GM23338 (cell line): Measurements from ENCODE around the gene MBOAT1. TPM values are rescaled to one million over a fixed set of nuclear protein-coding genes. Genes with fewer than 3 reads are reported as not detected.

ENCODE experiments used
- ATAC-seq: fragments of 200-7000 bp; cut with Tn5 transposase; 3 replicates; pipeline ENCODE4 v1.9.1; 2020
- DNase-seq: peaks from one replicate; pipeline ENCODE4 v3.0.0-alpha.2; 2015; ENCODE audit warnings: low spot score
- H2AFZ ChIP-seq: fragments of 200-600 bp; sonication (generic); 2 replicates; pipeline ENCODE4 v1.8.0; 2016; ENCODE audit warnings: antibody characterized with exemption, mild to moderate bottlenecking, moderate library complexity
- H3F3A ChIP-seq: fragments of 200-600 bp; sonication (generic); replicated peaks from 2 replicates; pipeline ENCODE4 v1.8.0; 2017; ENCODE audit warnings: antibody characterized with exemption, mixed run types, low read depth
- H3K27ac ChIP-seq: fragments of 200-600 bp; sonication (generic); 2 replicates; pipeline ENCODE4 v1.6.1; 2016; ENCODE audit warnings: low read depth
- H3K27me3 ChIP-seq: fragments of 200-600 bp; sonication (generic); 2 replicates; pipeline ENCODE4 v1.8.0; 2016; ENCODE audit warnings: mild to moderate bottlenecking, mixed run types, moderate library complexity; ENCODE audit not compliant: insufficient read depth
- H3K36me3 ChIP-seq: fragments of 200-600 bp; sonication (generic); 2 replicates; pipeline ENCODE4 v1.8.0; 2016; ENCODE audit warnings: mild to moderate bottlenecking; ENCODE audit not compliant: insufficient read depth
- H3K4me1 ChIP-seq: fragments of 200-600 bp; sonication (generic); 2 replicates; pipeline ENCODE4 v1.8.0; 2016; ENCODE audit warnings: mild to moderate bottlenecking, moderate library complexity; ENCODE audit not compliant: insufficient read depth
- H3K4me2 ChIP-seq: fragments of 200-600 bp; sonication (generic); 2 replicates; pipeline ENCODE4 v1.7.1; 2017; ENCODE audit warnings: mixed run types
- H3K4me3 ChIP-seq: fragments of 200-600 bp; sonication (generic); 2 replicates; pipeline ENCODE4 v1.6.1; 2016; ENCODE audit warnings: mixed run types
- H3K79me2 ChIP-seq: fragments of 200-600 bp; sonication (generic); replicated peaks from 2 replicates; pipeline ENCODE4 v1.8.0; 2017; ENCODE audit warnings: mild to moderate bottlenecking; ENCODE audit not compliant: insufficient read depth
- H3K9me2 ChIP-seq: fragments of 200-600 bp; sonication (generic); 2 replicates; pipeline ENCODE4 v1.8.0; 2017; ENCODE audit not compliant: insufficient read depth
- H4K20me1 ChIP-seq: fragments of 200-600 bp; sonication (generic); replicated peaks from 2 replicates; pipeline ENCODE4 v1.8.0; 2017; ENCODE audit warnings: mild to moderate bottlenecking; ENCODE audit not compliant: insufficient read depth
- H3K27ac Mint-ChIP-seq: 2 replicates; pipeline ENCODE4 v1.8.0; 2020; ENCODE audit warnings: inconsistent platforms, mild to moderate bottlenecking, moderate library complexity, mixed read lengths
- H3K27me3 Mint-ChIP-seq: 3 replicates; pipeline ENCODE4 v1.8.0; 2022; ENCODE audit warnings: low read depth, mild to moderate bottlenecking, moderate library complexity, mixed read lengths, inconsistent platforms; ENCODE audit not compliant: insufficient read depth, poor library complexity
- H3K36me3 Mint-ChIP-seq: 3 replicates; pipeline ENCODE4 v1.8.0; 2021; ENCODE audit warnings: low read depth, mild to moderate bottlenecking, inconsistent platforms, moderate library complexity, mixed read lengths
- H3K4me1 Mint-ChIP-seq: 3 replicates; pipeline ENCODE4 v1.8.0; 2020; ENCODE audit warnings: mild to moderate bottlenecking, inconsistent platforms, mixed read lengths
- H3K4me3 Mint-ChIP-seq: 3 replicates; pipeline ENCODE4 v1.8.0; 2021; ENCODE audit warnings: moderate library complexity, mild to moderate bottlenecking, inconsistent platforms, mixed read lengths
- H3K9me3 Mint-ChIP-seq: 3 replicates; pipeline ENCODE4 v1.8.0; 2020; ENCODE audit warnings: moderate library complexity, mild to moderate bottlenecking, inconsistent platforms, mixed read lengths
- CREB1 ChIP-seq: fragments of 250-450 bp; sonication (Bioruptor Pico); IDR thresholded peaks from 2 replicates; pipeline ENCODE4 v1.5.0; 2020; ENCODE audit warnings: low read depth, mild to moderate bottlenecking, moderate library complexity
- EZH2 ChIP-seq: fragments of 200-600 bp; sonication (generic); IDR thresholded peaks from one replicate; pipeline ENCODE4 v1.8.0; 2017; ENCODE audit warnings: antibody characterized with exemption, mild to moderate bottlenecking, low read depth; ENCODE audit not compliant: unreplicated experiment
- EZH2phosphoT487 ChIP-seq: fragments of 200-600 bp; sonication (generic); IDR thresholded peaks from one replicate; pipeline ENCODE4 v1.8.1; 2018; ENCODE audit warnings: antibody characterized with exemption; ENCODE audit not compliant: unreplicated experiment
- JUNB ChIP-seq: IDR thresholded peaks from one replicate; pipeline ENCODE4 v1.6.1; 2016; ENCODE audit warnings: antibody characterized with exemption; ENCODE audit not compliant: unreplicated experiment
- NANOG ChIP-seq: IDR thresholded peaks from 2 replicates; pipeline ENCODE4 v1.6.1; 2016; ENCODE audit warnings: antibody characterized with exemption, borderline replicate concordance
- POLR2AphosphoS5 ChIP-seq: IDR thresholded peaks from 2 replicates; pipeline ENCODE4 v1.6.1; 2016; ENCODE audit warnings: antibody characterized with exemption, low read depth
- STAT1 ChIP-seq: IDR thresholded peaks from one replicate; pipeline ENCODE4 v1.6.1; 2016; ENCODE audit warnings: antibody characterized with exemption; ENCODE audit not compliant: unreplicated experiment
- ZNF114 ChIP-seq: fragments of 250-450 bp; sonication (Bioruptor Pico); IDR thresholded peaks from 2 replicates; pipeline ENCODE4 v1.5.0; 2020; ENCODE audit warnings: mild to moderate bottlenecking, moderate library complexity
- ZNF331 ChIP-seq: fragments of 250-450 bp; sonication (Bioruptor Pico); IDR thresholded peaks from 2 replicates; pipeline ENCODE4 v1.5.0; 2020; ENCODE audit warnings: low read depth, mild to moderate bottlenecking, moderate library complexity
- polyA plus RNA-seq: library from polyadenylated mRNA; unstranded; fragments of >200 nt; fragmentation: Nextera tagmentation; extraction: Ambion mirVana; gene quantifications from 2 replicates; pipeline ENCODE4 v1.2.1, GENCODE V29; 2016
- total RNA-seq: library from RNA; depleted of rRNA; stranded (reverse); fragments of >200 nt; shearing (Covaris generic); gene quantifications from 2 replicates; pipeline ENCODE4 v1.2.3, GENCODE V29; 2014
- TF ChIP-seq, protein P1 (sequence below): fragments of 250-450 bp; sonication (Bioruptor Pico); IDR thresholded peaks from 2 replicates; pipeline ENCODE4 v1.5.0; 2020; ENCODE audit warnings: mild to moderate bottlenecking, moderate library complexity
- TF ChIP-seq, protein P2 (sequence below): IDR thresholded peaks from one replicate; pipeline ENCODE4 v1.6.1; 2018; ENCODE audit warnings: antibody characterized with exemption; ENCODE audit not compliant: unreplicated experiment
- TF ChIP-seq, protein P3 (sequence below), 2 experiments: fragments of 200-600 bp in 1 of 2; sonication (generic) in 1 of 2; conservative IDR thresholded peaks; 2 replicates each; pipeline versions ENCODE4 v1.5.1 to v1.6.1; 2016 to 2017; ENCODE audit warnings: antibody characterized with exemption in 2 of 2, low read depth in 2 of 2, mild to moderate bottlenecking in 2 of 2, moderate library complexity in 1 of 2
- TF ChIP-seq, protein P4 (sequence below): IDR thresholded peaks from 2 replicates; pipeline ENCODE4 v1.6.1; 2016; ENCODE audit warnings: antibody characterized with exemption

Gene MBOAT1
- total and polyA plus RNA-seq, 2 experiments from 2014 or later = 3.8 to 18.6 TPM

DNA sequence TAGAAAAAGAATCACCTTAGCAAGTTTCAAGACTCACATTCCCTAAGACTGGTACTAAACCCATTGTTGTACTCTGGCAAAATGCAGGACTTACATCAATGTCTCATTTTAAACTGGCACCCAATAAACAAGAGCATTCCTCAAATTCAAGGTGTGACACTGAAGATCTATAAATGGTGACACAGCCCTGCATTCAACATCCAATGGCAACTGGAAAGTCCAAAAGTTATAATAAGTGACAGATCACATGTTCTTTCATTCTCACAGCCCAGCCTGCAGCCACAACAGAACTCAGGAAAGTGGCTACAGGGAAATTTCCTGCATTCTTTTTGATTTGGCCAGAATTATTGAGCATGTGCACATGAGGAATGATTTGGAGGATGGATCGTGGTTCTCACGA lies 57.5 kb downstream of the MBOAT1 start:
- Mint-ChIP-seq H3K4me3 (no peak overlapping the region), H3K27ac (no peak overlapping the region), H3K36me3 (peaks cover 2% of the 10 kb centered on the region; the same call in 1 of the 3 replicates), H3K9me3 (no peaks in the 10 kb centered on the region), H3K27me3 (peaks cover 2% of the 10 kb centered on the region), H3K4me1 (peaks cover 16% of the 10 kb centered on the region; the same call in 2 of the 3 replicates)
- peaks cover 17% of the 10 kb centered on the region for H3K4me1 ChIP-seq
- no peaks in the 10 kb centered on the region for H3K27me3 ChIP-seq
- H3K9me2 ChIP-seq = no peaks in the 10 kb centered on the region
- H3K4me3 ChIP-seq = no peak overlapping the region
- 0 out of 2 replicates have a peak, but pooled peaks cover 3% of the 10 kb centered on the region for H4K20me1 ChIP-seq
- H3K4me2 ChIP-seq = no peak overlapping the region
- ATAC-seq (no peak), DNase-seq (no peak)
- H3K36me3 ChIP-seq = no peaks in the 10 kb centered on the region
- H3K79me2 ChIP-seq = peaks cover 33% of the 10 kb centered on the region
- no peak overlapping the region for H3K27ac ChIP-seq
- H3F3A ChIP-seq = no peaks in the 10 kb centered on the region
- TF ChIP-seq EZH2phosphoT487 (no peak), POLR2AphosphoS5 (no peak), ZNF331 (CRISPR knock-in tag) (no peak), ZNF114 (CRISPR knock-in tag) (no peak), JUNB (no peak), CREB1 (CRISPR knock-in tag) (no peak), NANOG (no peak), EZH2 (no peak), STAT1 (no peak)
- TF ChIP-seq, protein P1, sequence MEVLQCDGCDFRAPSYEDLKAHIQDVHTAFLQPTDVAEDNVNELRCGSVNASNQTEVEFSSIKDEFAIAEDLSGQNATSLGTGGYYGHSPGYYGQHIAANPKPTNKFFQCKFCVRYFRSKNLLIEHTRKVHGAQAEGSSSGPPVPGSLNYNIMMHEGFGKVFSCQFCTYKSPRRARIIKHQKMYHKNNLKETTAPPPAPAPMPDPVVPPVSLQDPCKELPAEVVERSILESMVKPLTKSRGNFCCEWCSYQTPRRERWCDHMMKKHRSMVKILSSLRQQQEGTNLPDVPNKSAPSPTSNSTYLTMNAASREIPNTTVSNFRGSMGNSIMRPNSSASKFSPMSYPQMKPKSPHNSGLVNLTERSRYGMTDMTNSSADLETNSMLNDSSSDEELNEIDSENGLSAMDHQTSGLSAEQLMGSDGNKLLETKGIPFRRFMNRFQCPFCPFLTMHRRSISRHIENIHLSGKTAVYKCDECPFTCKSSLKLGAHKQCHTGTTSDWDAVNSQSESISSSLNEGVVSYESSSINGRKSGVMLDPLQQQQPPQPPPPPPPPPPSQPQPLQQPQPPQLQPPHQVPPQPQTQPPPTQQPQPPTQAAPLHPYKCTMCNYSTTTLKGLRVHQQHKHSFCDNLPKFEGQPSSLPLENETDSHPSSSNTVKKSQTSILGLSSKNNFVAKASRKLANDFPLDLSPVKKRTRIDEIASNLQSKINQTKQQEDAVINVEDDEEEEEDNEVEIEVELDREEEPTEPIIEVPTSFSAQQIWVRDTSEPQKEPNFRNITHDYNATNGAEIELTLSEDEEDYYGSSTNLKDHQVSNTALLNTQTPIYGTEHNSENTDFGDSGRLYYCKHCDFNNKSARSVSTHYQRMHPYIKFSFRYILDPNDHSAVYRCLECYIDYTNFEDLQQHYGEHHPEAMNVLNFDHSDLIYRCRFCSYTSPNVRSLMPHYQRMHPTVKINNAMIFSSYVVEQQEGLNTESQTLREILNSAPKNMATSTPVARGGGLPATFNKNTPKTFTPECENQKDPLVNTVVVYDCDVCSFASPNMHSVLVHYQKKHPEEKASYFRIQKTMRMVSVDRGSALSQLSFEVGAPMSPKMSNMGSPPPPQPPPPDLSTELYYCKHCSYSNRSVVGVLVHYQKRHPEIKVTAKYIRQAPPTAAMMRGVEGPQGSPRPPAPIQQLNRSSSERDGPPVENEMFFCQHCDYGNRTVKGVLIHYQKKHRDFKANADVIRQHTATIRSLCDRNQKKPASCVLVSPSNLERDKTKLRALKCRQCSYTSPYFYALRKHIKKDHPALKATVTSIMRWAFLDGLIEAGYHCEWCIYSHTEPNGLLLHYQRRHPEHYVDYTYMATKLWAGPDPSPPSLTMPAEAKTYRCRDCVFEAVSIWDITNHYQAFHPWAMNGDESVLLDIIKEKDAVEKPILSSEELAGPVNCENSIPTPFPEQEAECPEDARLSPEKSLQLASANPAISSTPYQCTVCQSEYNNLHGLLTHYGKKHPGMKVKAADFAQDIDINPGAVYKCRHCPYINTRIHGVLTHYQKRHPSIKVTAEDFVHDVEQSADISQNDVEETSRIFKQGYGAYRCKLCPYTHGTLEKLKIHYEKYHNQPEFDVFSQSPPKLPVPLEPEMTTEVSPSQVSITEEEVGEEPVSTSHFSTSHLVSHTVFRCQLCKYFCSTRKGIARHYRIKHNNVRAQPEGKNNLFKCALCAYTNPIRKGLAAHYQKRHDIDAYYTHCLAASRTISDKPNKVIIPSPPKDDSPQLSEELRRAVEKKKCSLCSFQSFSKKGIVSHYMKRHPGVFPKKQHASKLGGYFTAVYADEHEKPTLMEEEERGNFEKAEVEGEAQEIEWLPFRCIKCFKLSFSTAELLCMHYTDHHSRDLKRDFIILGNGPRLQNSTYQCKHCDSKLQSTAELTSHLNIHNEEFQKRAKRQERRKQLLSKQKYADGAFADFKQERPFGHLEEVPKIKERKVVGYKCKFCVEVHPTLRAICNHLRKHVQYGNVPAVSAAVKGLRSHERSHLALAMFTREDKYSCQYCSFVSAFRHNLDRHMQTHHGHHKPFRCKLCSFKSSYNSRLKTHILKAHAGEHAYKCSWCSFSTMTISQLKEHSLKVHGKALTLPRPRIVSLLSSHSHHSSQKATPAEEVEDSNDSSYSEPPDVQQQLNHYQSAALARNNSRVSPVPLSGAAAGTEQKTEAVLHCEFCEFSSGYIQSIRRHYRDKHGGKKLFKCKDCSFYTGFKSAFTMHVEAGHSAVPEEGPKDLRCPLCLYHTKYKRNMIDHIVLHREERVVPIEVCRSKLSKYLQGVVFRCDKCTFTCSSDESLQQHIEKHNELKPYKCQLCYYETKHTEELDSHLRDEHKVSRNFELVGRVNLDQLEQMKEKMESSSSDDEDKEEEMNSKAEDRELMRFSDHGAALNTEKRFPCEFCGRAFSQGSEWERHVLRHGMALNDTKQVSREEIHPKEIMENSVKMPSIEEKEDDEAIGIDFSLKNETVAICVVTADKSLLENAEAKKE (CRISPR knock-in tag) = no peak
- TF ChIP-seq, protein P2, sequence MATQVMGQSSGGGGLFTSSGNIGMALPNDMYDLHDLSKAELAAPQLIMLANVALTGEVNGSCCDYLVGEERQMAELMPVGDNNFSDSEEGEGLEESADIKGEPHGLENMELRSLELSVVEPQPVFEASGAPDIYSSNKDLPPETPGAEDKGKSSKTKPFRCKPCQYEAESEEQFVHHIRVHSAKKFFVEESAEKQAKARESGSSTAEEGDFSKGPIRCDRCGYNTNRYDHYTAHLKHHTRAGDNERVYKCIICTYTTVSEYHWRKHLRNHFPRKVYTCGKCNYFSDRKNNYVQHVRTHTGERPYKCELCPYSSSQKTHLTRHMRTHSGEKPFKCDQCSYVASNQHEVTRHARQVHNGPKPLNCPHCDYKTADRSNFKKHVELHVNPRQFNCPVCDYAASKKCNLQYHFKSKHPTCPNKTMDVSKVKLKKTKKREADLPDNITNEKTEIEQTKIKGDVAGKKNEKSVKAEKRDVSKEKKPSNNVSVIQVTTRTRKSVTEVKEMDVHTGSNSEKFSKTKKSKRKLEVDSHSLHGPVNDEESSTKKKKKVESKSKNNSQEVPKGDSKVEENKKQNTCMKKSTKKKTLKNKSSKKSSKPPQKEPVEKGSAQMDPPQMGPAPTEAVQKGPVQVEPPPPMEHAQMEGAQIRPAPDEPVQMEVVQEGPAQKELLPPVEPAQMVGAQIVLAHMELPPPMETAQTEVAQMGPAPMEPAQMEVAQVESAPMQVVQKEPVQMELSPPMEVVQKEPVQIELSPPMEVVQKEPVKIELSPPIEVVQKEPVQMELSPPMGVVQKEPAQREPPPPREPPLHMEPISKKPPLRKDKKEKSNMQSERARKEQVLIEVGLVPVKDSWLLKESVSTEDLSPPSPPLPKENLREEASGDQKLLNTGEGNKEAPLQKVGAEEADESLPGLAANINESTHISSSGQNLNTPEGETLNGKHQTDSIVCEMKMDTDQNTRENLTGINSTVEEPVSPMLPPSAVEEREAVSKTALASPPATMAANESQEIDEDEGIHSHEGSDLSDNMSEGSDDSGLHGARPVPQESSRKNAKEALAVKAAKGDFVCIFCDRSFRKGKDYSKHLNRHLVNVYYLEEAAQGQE = no peak
- TF ChIP-seq, protein P3, sequence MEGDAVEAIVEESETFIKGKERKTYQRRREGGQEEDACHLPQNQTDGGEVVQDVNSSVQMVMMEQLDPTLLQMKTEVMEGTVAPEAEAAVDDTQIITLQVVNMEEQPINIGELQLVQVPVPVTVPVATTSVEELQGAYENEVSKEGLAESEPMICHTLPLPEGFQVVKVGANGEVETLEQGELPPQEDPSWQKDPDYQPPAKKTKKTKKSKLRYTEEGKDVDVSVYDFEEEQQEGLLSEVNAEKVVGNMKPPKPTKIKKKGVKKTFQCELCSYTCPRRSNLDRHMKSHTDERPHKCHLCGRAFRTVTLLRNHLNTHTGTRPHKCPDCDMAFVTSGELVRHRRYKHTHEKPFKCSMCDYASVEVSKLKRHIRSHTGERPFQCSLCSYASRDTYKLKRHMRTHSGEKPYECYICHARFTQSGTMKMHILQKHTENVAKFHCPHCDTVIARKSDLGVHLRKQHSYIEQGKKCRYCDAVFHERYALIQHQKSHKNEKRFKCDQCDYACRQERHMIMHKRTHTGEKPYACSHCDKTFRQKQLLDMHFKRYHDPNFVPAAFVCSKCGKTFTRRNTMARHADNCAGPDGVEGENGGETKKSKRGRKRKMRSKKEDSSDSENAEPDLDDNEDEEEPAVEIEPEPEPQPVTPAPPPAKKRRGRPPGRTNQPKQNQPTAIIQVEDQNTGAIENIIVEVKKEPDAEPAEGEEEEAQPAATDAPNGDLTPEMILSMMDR (conservative IDR thresholded peaks at IDR 0.05; ENCODE audit: low read depth in 2 of 2) = no peak
- TF ChIP-seq, protein P4, sequence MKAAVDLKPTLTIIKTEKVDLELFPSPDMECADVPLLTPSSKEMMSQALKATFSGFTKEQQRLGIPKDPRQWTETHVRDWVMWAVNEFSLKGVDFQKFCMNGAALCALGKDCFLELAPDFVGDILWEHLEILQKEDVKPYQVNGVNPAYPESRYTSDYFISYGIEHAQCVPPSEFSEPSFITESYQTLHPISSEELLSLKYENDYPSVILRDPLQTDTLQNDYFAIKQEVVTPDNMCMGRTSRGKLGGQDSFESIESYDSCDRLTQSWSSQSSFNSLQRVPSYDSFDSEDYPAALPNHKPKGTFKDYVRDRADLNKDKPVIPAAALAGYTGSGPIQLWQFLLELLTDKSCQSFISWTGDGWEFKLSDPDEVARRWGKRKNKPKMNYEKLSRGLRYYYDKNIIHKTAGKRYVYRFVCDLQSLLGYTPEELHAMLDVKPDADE = no peak
- H2AFZ ChIP-seq = no peak overlapping the region
